ENCODE measurements around the gene AHSP.

The AHSP gene

DNA sequence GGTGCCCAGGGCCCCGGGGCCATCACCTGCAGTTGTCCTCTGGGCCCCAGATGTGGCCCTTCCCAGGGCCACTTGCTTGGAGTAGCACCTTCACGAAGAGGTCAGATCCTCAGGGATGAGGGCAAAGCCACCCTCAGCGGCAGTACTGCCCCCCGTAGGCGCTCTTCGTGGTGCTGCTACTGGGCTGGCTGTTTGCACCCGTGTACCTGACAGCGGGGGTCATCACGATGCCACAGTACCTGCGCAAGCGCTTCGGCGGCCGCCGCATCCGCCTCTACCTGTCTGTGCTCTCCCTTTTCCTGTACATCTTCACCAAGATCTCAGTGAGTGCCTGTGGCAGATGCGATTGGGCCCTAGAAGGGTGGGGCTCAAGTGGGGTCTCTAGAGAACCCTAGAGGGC lies 42.1 kb upstream of the AHSP start:
- no peak for DNase-seq (ENCODE audit: low read depth)
- H3K4me3 ChIP-seq (replicated peaks; ENCODE audit: low read depth, low read length), result no peak overlapping the region
- TF ChIP-seq, protein P1, sequence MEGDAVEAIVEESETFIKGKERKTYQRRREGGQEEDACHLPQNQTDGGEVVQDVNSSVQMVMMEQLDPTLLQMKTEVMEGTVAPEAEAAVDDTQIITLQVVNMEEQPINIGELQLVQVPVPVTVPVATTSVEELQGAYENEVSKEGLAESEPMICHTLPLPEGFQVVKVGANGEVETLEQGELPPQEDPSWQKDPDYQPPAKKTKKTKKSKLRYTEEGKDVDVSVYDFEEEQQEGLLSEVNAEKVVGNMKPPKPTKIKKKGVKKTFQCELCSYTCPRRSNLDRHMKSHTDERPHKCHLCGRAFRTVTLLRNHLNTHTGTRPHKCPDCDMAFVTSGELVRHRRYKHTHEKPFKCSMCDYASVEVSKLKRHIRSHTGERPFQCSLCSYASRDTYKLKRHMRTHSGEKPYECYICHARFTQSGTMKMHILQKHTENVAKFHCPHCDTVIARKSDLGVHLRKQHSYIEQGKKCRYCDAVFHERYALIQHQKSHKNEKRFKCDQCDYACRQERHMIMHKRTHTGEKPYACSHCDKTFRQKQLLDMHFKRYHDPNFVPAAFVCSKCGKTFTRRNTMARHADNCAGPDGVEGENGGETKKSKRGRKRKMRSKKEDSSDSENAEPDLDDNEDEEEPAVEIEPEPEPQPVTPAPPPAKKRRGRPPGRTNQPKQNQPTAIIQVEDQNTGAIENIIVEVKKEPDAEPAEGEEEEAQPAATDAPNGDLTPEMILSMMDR (IDR thresholded peaks at IDR 0.05; ENCODE audit: low read length, missing control alignments), result no peak

DNA sequence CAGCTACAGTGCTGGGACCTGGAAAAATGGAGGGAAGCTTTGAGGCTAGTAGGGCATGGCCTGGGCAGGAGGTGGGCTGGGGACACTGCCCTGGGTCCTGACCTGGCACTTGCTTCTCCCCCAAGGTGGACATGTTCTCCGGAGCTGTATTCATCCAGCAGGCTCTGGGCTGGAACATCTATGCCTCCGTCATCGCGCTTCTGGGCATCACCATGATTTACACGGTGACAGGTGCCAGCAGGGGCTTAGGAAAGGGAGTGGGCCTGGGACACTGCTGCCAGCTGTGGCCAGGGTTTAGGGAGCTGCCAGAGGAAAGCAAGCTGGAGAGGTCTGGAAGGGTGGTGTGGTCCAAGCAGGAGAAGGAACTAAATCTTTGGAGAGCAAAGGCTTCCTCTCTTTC lies 41.7 kb upstream of the AHSP start:
- no peak for DNase-seq (ENCODE audit: low read depth)
- TF ChIP-seq, protein P1 (IDR thresholded peaks at IDR 0.05; ENCODE audit: low read length, missing control alignments), result no peak
- no peak overlapping the region for H3K4me3 ChIP-seq (replicated peaks; ENCODE audit: low read depth, low read length)

DNA sequence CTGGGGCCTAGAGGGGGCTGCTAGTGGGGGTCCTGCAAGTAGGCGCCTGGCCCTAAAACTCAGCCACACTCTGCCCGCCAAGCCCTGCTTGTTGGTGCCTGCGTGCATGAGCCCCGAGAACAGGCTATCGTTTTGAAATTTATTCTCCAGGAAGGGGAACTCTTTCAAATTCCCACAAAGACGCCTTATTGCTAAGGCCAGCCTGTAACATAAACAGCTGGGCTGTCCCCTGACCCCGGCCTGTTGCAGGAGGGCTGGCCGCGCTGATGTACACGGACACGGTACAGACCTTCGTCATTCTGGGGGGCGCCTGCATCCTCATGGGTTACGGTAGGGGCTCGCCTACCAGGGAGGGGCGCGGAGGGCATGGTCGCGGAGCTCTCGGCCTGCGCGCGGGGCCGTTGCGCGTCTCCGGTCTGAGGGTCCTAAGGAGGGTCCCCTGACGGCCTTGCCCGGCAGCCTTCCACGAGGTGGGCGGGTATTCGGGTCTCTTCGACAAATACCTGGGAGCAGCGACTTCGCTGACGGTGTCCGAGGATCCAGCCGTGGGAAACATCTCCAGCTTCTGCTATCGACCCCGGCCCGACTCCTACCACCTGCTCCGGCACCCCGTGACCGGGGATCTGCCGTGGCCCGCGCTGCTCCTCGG lies 40.5 kb upstream of the AHSP start:
- no peak for DNase-seq (ENCODE audit: low read depth)
- TF ChIP-seq, protein P1 (IDR thresholded peaks at IDR 0.05; ENCODE audit: low read length, missing control alignments), result no peak
- H3K4me3 ChIP-seq (replicated peaks; ENCODE audit: low read depth, low read length), result peak overlapping the region; percentile 57

DNA sequence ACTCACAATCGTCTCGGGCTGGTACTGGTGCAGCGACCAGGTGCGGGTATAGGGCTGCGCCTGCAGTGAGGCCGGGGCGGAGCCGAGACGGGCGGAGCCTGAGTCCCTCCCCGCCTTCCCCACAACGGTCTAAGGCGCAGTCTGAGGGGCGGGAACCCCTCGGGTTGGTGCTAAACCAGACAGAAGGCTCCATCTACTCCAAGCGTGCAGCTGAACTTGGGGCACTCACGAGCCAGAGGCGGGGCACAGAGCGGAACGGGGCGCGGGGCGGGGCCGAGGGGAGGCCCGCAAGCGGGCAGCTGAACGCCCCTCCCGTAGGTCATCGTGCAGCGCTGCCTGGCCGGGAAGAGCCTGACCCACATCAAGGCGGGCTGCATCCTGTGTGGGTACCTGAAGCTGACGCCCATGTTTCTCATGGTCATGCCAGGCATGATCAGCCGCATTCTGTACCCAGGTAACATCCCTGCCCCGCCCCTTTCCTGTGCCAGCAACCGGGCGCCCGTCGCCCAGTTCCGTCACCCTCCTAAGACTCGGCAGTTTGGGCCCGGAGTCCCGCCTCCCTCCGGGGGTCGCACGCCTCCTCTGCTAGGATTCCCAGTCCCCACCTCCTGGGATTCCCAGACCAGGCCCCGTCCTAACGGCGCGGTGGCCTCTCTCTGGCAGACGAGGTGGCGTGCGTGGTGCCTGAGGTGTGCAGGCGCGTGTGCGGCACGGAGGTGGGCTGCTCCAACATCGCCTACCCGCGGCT lies 39.8 kb upstream of the AHSP start:
- TF ChIP-seq, protein P1 (IDR thresholded peaks at IDR 0.05; ENCODE audit: low read length, missing control alignments), result no peak
- DNase-seq (ENCODE audit: low read depth), result no peak
- peak overlapping the region; percentile 57 for H3K4me3 ChIP-seq (replicated peaks; ENCODE audit: low read depth, low read length)

DNA sequence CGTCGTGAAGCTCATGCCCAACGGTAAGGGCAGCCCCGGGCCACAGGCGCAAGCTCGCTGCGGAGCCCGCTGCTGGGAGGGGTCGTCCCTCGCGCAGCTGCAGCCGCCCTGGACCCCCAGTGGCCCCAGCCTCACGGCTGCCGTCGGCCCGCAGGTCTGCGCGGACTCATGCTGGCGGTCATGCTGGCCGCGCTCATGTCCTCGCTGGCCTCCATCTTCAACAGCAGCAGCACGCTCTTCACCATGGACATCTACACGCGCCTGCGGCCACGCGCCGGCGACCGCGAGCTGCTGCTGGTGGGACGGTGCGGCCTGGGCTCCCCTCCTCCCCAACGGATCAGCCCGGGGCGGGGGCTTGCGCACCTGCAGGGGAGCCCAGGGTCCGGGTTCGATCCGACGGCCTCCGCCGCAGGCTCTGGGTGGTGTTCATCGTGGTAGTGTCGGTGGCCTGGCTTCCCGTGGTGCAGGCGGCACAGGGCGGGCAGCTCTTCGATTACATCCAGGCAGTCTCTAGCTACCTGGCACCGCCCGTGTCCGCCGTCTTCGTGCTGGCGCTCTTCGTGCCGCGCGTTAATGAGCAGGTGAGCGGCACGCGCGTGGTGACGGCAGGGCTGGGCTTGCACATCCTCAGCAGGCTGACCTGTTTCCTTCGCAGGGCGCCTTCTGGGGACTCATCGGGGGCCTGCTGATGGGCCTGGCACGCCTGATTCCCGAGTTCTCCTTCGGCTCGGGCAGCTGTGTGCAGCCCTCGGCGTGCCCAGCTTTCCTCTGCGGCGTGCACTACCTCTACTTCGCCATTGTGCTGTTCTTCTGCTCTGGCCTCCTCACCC lies 39.0 kb upstream of the AHSP start:
- no peak for DNase-seq (ENCODE audit: low read depth)
- H3K4me3 ChIP-seq (replicated peaks; ENCODE audit: low read depth, low read length), result peak overlapping the region; percentile 57
- TF ChIP-seq, protein P1 (IDR thresholded peaks at IDR 0.05; ENCODE audit: low read length, missing control alignments), result no peak

DNA sequence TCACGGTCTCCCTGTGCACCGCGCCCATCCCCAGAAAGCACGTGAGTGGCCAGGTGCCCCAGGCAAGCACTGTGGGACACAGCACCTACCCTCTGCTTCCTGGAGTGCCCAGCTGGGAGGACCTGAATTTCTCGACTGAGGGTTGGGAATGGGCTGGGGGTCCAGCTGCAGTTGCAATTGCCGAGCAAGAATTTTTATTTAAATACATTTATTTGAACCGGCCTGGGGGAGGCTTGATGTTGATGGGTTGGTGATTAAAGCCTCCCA lies 38.5 kb upstream of the AHSP start:
- DNase-seq (ENCODE audit: low read depth), result no peak
- no peak overlapping the region for H3K4me3 ChIP-seq (replicated peaks; ENCODE audit: low read depth, low read length)
- TF ChIP-seq, protein P1 (IDR thresholded peaks at IDR 0.05; ENCODE audit: low read length, missing control alignments), result no peak
